Skeletal muscle cell (primary cell): ENCODE results near the gene ENTR1.

Experiments used
- DNase-seq: peaks from one replicate; pipeline ENCODE4 v3.0.0-alpha.2; 2010; ENCODE audit warnings: low read depth
- H3K4me3 ChIP-seq: 2 replicates; pipeline ENCODE4 v1.5.1; 2011; ENCODE audit warnings: low read depth, mild to moderate bottlenecking, control low read depth, low read length, moderate library complexity

The ENTR1 gene

GRCh38 chr9:136353757-136354488 lies 56.5 kb downstream of the ENTR1 start:
- DNase-seq, result no peak
- no peak overlapping the region for H3K4me3 ChIP-seq

DNA sequence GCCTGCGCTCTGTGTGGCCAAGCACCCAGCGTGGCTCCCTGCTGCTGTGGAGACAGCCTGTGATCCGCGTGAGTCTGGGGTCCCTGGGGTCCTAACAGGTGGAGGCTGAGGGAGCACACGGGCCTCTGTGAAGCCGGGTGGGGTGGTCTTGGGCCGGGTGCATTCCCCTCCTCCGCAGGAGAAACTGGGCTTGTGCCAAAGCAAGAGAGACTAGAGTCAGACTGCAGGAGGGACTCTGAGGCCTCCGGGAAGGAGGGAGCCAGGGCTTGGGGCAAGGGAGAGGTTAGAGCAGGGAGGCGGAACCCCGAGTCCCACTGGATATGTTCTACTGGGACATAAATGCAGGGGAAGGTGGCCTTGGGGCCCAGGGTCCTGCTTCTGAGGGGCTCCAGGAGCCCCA lies 57.3 kb downstream of the ENTR1 start:
- DNase-seq, result no peak
- no peak overlapping the region for H3K4me3 ChIP-seq

GRCh38 chr9:136352682-136353081 lies 57.7 kb downstream of the ENTR1 start:
- no peak for DNase-seq
- no peak overlapping the region for H3K4me3 ChIP-seq
